ENCODE measurements around the gene CCN2. TPM values are rescaled to one million over a fixed set of nuclear protein-coding genes. Genes with fewer than 3 reads are reported as not detected.
A peak's percentile ranks its signal among the peaks of the same experiment; 100 is the strongest.

The CCN2 gene, protein sequence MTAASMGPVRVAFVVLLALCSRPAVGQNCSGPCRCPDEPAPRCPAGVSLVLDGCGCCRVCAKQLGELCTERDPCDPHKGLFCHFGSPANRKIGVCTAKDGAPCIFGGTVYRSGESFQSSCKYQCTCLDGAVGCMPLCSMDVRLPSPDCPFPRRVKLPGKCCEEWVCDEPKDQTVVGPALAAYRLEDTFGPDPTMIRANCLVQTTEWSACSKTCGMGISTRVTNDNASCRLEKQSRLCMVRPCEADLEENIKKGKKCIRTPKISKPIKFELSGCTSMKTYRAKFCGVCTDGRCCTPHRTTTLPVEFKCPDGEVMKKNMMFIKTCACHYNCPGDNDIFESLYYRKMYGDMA
- polyA plus RNA-seq = not detected

DNA sequence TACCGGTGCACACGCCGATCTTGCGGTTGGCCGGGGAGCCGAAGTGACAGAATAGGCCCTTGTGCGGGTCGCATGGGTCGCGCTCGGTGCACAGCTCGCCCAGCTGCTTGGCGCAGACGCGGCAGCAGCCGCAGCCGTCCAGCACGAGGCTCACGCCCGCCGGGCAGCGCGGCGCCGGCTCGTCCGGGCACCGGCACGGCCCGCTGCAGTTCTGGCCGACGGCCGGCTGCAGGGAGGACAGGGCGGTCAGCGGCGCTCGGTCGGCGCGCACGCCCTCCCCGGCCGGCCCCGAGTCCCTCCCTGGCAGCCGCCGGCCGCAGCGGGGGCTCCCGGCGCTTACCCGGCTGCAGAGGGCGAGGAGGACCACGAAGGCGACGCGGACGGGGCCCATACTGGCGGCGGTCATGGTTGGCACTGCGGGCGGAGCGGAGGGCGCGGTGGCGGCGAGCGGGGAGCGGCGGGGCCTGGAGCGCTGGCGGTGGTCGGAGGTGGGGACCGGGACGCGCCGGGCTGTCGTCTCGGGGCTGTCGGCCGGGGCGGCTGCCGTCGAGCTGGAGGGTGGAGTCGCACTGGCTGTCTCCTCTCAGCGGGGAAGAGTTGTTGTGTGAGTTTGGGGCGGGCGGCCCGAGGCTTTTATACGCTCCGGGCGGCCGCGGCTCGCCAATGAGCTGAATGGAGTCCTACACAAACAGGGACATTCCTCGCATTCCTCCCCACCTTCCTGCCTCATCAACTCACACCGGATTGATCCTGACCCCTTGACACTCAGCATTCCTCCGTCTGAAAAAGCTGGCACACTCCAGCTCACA lies at the start of gene CCN2:
Gene CCN2 (minus strand): TSS at position 606 of the 809 bp plus-strand sequence. CDS start 200 bp downstream, at position 406.
- DNase-seq = peak in 2 of 3 donors; percentile 1 to 6
- Mint-ChIP-seq H3K36me3 (no peaks in the 10 kb centered on the region), H3K27me3 (ENCODE audit: low read depth in 3 of 3) (peaks cover 11 to 28% (median 18%) of the 10 kb centered on the region in 3 donors), H3K4me1 (peaks cover 10 to 21% of the 10 kb centered on the region in 2 donors), H3K4me3 (peak within 1 kb of the TSS; percentile 69 to 79 (median 73)), H3K27ac (no peak within 1 kb of the TSS), H3K9me3 (no peaks in the 10 kb centered on the region)

DNA sequence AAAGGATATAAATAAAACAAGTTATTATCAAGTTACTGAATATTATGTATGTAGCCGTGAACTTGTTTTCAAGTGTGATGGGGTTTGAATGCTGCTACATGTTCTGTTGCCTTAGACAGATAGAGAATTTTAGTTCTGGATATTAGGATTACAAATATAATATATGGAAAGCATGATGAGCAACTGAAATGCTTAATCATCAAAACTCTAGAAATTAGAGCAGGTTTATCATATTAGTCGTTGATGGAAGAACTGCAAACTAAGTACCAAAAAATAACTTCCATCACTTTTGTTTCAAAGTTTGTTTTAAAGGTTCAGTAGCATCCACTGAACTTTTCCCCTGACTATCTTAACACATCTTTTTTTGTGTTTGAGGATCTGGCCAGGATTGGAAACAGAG lies 49.1 kb upstream of the CCN2 start:
- no peaks in the 10 kb centered on the region for H3K27me3 Mint-ChIP-seq (ENCODE audit: low read depth in 3 of 3)
- H3K4me3 Mint-ChIP-seq = no peak overlapping the region
- H3K9me3 Mint-ChIP-seq = peaks cover 0 to 9% (median 2%) of the 10 kb centered on the region in 6 donors
- DNase-seq = no peak
- no peaks in the 10 kb centered on the region for H3K36me3 Mint-ChIP-seq
- no peak overlapping the region for H3K27ac Mint-ChIP-seq
- H3K4me1 Mint-ChIP-seq = peaks cover 7% of the 10 kb centered on the region in 2 donors

DNA sequence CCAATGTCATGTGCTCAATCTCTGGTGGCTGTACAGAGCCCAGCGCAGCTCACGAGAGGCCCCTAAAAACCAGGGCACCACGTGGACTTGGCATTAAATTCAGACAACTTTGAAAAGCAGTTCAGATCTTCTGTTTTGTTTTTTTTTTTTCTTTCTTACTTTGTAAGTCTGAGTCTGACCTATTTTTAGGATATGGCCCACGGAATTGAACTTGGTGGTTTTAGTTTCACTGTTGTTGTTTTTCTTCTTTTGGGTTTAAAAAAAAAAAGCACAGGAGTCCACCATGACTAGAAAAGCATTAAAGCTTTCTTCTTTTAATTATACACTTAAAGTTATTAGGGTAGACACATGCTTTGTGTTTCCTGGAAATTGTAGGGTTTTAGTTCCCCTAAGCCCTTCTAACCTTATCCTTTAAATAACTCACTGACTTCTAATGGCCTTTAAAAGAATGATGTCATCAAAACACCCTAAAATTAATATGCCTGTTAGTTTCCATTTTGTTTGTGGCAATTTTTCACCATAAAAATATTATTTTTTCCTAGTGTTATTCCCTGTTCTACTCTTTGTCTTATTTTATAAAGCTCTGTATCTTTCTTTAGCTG lies 48.5 kb upstream of the CCN2 start:
- H3K9me3 Mint-ChIP-seq = peaks cover 0 to 9% (median 2%) of the 10 kb centered on the region in 6 donors
- no peaks in the 10 kb centered on the region for H3K36me3 Mint-ChIP-seq
- DNase-seq = no peak
- H3K27ac Mint-ChIP-seq = no peak overlapping the region
- no peaks in the 10 kb centered on the region for H3K27me3 Mint-ChIP-seq (ENCODE audit: low read depth in 3 of 3)
- H3K4me1 Mint-ChIP-seq = peaks cover 7% of the 10 kb centered on the region in 2 donors
- H3K4me3 Mint-ChIP-seq = no peak overlapping the region

DNA sequence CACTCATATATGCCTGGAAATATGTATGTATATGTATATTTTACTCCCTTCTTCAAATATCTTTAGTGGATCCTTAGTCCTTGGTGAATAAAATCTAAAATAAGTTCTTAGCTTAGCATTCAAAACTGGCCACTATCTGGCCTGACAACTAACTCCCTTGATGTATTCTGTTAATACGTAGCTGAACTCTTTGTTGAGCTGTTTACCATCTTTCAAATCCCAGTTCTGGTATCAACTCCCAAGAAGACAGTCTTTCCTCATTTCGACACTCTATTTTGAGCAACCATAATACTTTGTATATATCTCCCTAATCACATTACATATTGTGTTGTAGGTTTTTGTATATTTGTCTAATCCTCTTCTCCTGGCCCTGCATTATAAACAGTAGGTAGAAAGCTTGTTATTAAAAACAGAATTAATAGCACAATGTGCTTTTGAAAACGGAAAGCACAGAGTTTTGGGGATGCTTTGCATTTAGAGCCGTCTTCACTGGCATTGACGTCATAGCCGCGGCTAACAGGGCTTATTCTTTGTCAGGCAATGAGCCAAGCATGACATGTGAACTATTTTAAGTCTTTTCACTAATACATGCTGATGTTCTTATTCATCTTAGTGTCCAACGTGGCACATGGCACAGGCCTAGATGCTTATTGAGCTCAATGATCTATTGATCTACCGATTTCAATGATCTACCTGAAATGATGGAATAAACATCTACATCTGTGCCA lies 47.2 kb upstream of the CCN2 start:
- no peak for DNase-seq
- no peaks in the 10 kb centered on the region for H3K36me3 Mint-ChIP-seq
- H3K27ac Mint-ChIP-seq = no peak overlapping the region
- H3K27me3 Mint-ChIP-seq (ENCODE audit: low read depth in 3 of 3) = no peaks in the 10 kb centered on the region
- no peak overlapping the region for H3K4me3 Mint-ChIP-seq
- peaks cover 7% of the 10 kb centered on the region in 2 donors for H3K4me1 Mint-ChIP-seq
- no peaks in the 10 kb centered on the region for H3K9me3 Mint-ChIP-seq

DNA sequence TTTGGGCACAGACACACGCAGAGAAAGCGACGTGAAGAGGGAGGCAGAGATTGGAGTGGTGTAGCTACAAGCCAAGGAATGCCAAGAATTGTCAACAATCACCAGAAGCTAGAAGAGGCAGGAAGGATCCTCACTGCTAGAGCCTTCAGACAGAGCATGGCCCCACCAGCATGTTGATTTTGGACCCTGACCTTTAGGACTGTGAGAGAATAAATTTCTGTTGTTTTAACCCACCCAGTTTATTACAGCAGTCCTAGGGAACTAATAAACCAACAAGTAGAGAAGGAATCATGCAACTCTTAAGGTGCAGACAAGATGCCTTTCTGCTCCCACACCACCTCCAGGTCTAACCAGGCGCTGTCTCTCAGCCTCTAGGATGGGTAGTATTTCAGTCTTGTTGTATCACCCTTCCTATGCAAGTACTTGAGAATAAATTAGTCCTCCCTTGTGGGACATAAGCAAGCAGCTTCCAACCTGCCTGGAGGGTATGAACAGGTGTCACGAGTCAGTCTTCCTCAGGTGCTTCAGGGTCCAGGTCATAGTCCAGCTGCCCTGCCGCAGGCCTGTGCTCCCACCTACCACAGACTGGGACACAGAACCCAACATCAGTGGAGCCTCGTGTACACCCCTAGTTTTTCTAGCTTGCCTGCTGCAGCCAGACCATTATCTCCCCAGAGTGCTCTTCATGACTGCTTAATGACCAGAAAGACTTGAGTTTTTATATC lies 46.4 kb upstream of the CCN2 start:
- Mint-ChIP-seq H3K27me3 (ENCODE audit: low read depth in 3 of 3) (no peaks in the 10 kb centered on the region), H3K4me1 (peaks cover 7% of the 10 kb centered on the region in 2 donors), H3K36me3 (no peaks in the 10 kb centered on the region), H3K9me3 (no peaks in the 10 kb centered on the region), H3K4me3 (no peak overlapping the region), H3K27ac (no peak overlapping the region)
- no peak for DNase-seq

DNA sequence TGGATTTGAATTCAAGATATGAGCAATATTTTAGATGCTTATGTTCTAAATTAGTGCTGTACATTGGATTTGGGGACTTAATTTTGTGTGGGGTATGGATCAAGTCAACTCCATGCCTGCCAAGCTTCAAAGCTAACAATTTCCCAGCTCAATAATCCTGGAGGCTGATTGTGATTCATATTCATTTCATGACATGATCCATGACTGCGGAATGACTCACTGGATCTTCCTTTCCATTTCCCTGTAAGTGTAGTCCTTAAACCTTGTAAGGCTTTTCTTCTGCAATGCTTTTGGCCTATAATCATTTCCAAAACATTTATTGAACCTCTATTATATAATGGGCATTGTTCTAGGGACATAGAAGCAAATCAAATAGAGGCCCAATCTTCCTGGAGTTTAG lies 44.7 kb upstream of the CCN2 start:
- H3K9me3 Mint-ChIP-seq = no peaks in the 10 kb centered on the region
- H3K36me3 Mint-ChIP-seq = no peaks in the 10 kb centered on the region
- peaks cover 7% of the 10 kb centered on the region in 2 donors for H3K4me1 Mint-ChIP-seq
- H3K4me3 Mint-ChIP-seq = no peak overlapping the region
- H3K27me3 Mint-ChIP-seq (ENCODE audit: low read depth in 3 of 3) = no peaks in the 10 kb centered on the region
- no peak for DNase-seq
- no peak overlapping the region for H3K27ac Mint-ChIP-seq

DNA sequence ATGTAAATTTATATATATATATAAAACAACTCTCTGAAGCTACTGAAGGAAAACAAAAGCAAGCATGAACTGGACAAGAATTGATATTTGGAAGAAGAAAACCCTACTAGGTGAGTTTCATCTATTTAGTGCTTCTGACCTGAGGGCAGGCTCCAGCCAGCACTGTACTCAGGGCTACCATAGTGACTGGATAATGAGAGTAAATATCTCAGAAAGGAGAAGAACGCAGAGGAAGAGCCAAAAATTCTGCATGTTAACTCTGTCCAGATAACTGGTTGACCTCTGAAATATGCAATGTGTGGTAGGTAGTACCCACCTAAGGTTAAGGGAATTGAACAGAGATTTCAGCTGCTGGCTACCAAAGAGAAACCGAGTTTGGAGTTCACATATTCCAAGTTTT lies 41.4 kb upstream of the CCN2 start:
- no peaks in the 10 kb centered on the region for H3K36me3 Mint-ChIP-seq
- H3K27me3 Mint-ChIP-seq (ENCODE audit: low read depth in 3 of 3) = no peaks in the 10 kb centered on the region
- H3K27ac Mint-ChIP-seq = no peak overlapping the region
- no peak overlapping the region for H3K4me3 Mint-ChIP-seq
- H3K4me1 Mint-ChIP-seq = no peaks in the 10 kb centered on the region
- H3K9me3 Mint-ChIP-seq = peaks cover 0 to 2% (median 0%) of the 10 kb centered on the region in 6 donors
- DNase-seq = no peak

DNA sequence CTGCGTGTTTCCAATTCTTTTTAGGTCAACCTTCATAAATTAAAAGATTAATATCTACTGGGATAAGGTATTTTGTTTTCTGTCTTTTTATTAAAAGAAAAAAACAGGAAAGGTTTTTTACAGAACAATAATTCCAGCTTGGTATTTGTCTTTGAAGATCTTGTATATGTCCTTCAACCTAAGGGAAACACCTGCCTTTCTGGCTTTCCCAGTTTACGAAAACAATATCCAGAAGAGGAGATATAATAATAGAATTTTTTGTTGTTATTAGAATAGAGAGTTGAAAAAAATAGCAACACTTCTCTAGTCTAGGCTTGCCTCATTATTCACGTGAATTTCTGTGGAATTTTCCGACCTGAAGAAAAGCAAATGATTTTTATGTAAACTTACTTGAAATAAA lies 37.9 kb upstream of the CCN2 start:
- H3K36me3 Mint-ChIP-seq = no peaks in the 10 kb centered on the region
- no peaks in the 10 kb centered on the region for H3K27me3 Mint-ChIP-seq (ENCODE audit: low read depth in 3 of 3)
- no peak for DNase-seq
- no peaks in the 10 kb centered on the region for H3K4me1 Mint-ChIP-seq
- no peak overlapping the region for H3K27ac Mint-ChIP-seq
- H3K9me3 Mint-ChIP-seq = peaks cover 0 to 2% (median 0%) of the 10 kb centered on the region in 6 donors
- H3K4me3 Mint-ChIP-seq = no peak overlapping the region

DNA sequence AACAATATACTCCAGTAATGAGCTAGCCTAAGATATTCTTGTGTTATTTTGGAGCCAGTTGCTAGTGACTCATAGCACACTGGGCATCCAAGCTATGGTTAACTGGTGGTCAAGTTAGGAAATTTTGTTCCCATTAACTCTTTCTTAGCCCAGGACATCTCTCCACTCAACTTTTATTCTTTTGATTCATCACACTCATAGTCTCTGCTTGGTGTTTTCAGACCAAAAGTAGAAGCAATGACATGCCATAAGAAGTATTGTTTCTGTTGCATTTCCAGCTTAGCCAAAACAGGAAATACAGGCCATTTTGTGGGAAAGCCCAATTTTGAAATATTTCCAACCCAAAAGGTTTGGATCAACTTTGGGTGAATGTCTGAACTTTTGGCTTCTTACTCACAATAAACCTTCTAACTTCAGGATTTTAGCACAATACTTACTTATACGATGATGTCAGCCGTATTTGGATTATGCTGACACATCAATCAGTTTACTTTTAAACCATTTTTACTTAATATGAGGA lies 31.6 kb upstream of the CCN2 start:
- Mint-ChIP-seq H3K4me3 (no peak overlapping the region), H3K27ac (no peak overlapping the region), H3K27me3 (ENCODE audit: low read depth in 3 of 3) (peaks cover 0 to 6% (median 2%) of the 10 kb centered on the region in 3 donors), H3K9me3 (no peaks in the 10 kb centered on the region), H3K4me1 (no peaks in the 10 kb centered on the region), H3K36me3 (no peaks in the 10 kb centered on the region)
- no peak for DNase-seq

DNA sequence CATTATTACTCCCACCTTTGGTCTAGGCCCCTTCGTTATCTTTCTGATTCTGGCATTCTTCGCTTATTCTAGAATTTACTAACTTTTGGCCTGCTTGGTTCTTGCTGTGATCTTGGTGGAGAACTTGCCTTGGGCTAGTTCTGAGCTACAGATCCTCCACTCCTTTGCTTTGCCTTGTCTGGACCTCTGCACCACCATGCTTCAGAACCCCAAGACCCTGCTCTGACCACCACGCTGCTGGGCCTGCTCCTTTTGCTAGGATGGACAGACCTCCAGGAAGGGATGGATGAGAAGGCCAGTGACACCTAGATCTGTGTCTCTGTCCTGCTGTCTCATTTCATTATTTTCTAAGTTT lies 30.4 kb upstream of the CCN2 start:
- Mint-ChIP-seq H3K4me3 (no peak overlapping the region), H3K27me3 (ENCODE audit: low read depth in 3 of 3) (peaks cover 0 to 6% (median 4%) of the 10 kb centered on the region in 3 donors), H3K4me1 (no peaks in the 10 kb centered on the region), H3K27ac (no peak overlapping the region), H3K36me3 (no peaks in the 10 kb centered on the region), H3K9me3 (no peaks in the 10 kb centered on the region)
- no peak for DNase-seq

DNA sequence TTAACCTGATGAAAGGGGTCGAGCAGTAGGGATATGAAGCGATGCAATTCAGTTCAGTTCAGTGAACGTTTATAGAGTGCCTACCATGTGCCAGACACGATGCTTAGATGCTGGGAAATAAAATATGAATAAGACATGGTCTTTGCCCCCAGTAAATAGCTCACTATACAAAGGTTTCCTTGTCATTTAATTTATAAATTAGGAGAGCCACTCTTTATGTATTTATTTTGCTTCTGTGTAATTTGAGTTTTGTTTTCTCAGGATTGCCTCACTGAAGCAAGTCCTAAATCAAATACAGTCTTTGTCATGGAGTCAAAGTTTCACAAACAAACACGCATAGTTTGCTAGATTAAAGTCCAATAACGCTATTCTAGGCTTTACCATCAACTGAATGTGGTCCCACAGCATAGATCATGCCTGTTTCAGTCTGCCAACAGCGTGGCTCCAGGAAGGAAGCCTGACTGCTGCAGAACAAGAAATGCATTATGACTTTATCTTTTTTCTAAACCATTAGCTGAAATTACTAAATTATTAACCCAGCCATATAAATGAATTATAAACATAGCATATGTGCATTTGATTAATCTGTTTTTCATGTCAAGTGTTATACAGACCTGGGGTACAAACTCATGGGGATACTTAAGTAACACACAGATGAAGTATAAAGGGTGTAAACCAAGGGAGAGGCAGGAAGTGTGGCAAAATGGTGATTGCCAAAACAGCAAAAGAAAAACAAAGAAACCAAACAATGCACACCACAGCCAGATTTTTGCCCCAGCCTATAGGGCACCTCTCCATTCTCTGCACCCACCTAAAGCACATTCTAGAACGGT lies 29.8 kb upstream of the CCN2 start:
- Mint-ChIP-seq H3K4me3 (no peak overlapping the region), H3K36me3 (no peaks in the 10 kb centered on the region), H3K4me1 (no peaks in the 10 kb centered on the region), H3K27ac (no peak overlapping the region), H3K27me3 (ENCODE audit: low read depth in 3 of 3) (peaks cover 0 to 6% (median 4%) of the 10 kb centered on the region in 3 donors), H3K9me3 (no peaks in the 10 kb centered on the region)
- no peak for DNase-seq

DNA sequence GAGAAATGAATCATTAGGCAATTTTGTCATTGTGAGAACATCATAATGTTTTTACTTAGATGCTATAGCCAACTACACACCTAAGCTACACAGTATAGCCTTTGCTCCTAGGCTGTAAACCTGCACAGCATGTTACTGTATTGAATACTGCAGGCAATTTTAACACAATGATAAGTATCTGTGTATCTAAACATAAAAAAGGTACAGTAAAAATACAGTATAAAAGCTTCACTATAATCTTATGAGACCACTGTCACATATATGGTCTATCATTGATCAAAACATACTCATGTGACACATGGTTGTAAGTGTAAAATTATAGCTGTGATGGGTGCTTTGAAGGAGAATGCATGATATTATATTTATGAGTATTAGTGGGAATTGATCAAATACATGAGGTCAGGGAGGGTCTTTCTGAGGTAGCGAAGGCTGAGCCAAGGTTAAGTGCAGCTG lies 29.2 kb upstream of the CCN2 start:
- Mint-ChIP-seq H3K36me3 (no peaks in the 10 kb centered on the region), H3K27me3 (ENCODE audit: low read depth in 3 of 3) (peaks cover 0 to 6% (median 4%) of the 10 kb centered on the region in 3 donors), H3K27ac (no peak overlapping the region), H3K9me3 (no peaks in the 10 kb centered on the region), H3K4me1 (no peaks in the 10 kb centered on the region), H3K4me3 (no peak overlapping the region)
- no peak for DNase-seq
